NCI-H446 (cell line): ENCODE results near the gene BAIAP2L2.
"Not testable (repeated sequence)": the region's sequence is repeated elsewhere in the genome, so short reads cannot be mapped to it uniquely, and the experiment has no call there.

Experiments
- DNase-seq, 2 experiments: peaks; one replicate each; lab custom pipeline; 2025; lab: John Stamatoyannopoulos, UW

The BAIAP2L2 gene, protein sequence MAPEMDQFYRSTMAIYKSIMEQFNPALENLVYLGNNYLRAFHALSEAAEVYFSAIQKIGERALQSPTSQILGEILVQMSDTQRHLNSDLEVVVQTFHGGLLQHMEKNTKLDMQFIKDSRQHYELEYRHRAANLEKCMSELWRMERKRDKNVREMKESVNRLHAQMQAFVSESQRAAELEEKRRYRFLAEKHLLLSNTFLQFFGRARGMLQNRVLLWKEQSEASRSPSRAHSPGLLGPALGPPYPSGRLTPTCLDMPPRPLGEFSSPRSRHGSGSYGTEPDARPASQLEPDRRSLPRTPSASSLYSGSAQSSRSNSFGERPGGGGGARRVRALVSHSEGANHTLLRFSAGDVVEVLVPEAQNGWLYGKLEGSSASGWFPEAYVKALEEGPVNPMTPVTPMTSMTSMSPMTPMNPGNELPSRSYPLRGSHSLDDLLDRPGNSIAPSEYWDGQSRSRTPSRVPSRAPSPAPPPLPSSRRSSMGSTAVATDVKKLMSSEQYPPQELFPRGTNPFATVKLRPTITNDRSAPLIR

GRCh38 chr22:38110008-38110862 is at the start of gene BAIAP2L2:
Gene BAIAP2L2 (minus strand): TSS chr22:38110684. CDS start chr22:38110525, 159 bp downstream.
- DNase-seq = no peak

DNA sequence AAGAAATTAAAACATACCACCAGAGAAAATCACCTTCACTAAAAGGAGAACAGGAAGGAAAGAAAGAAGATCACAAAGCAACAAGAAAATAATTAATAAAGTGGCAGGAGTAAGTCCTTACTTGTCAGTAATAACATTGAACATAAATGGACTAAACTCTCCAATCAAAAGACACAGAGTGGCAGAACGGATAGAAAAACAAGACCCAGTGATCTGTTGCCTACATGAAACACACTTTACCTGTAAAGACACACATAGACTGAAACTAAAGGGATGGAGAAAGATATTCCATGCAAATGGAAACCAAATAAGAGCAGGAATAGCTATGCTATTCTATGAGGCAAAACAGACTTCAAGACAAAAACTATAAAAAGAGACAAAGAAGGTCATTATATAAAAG is 45.2 kb upstream of the BAIAP2L2 start:
- no peak for DNase-seq

DNA sequence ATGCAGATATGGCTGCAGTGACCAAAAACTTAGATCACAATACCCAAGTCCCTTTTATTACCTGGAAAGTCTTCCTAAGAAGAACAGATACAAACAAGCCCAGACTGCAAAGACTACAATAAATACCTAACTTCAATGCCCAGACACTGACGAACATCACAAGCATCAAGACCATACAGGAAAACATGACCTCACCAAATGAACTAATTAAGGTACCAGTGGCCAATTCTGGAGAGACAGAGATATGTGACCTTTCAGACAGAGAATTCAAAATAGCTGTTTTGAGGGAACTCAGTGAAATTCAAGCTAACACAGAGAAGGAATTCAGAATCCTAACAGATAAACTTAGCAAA is 44.1 kb upstream of the BAIAP2L2 start:
- DNase-seq = not testable (repeated sequence)

DNA sequence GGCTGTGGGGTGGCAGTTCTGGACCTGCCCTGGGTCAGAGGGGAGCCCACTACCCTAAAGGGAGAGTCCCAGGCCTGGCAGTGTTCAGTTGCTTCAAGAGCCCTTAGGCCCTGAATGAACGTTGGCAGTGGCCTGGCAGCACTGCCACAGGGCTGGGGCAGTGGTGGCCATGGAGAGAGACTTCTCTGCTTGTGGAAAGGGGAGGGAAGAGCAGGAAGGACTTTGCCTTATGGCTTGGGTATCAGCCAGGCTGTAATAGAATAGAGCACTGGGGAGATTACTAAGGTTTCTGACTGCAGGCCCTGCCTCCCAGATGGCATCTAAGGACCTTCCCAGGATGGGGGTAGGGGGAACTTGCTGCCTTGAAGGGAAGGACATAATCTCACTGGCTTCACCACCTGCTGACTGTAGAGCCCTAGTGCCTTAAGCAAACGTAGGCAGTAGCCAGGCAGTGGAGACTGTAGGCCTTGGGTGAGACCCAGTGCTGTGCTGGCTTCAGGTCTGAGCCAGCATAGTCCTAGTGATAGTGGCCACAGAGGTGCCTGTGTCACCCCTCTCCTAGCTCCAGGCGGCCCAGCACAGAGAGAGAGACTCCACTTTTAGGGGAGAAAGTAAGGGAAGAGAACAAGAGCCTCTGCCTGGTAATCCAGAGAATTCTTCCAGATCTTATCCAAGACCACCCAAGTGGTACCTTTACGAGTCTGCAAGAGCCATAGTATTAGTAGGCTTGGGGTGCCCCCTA is 43.5 kb upstream of the BAIAP2L2 start:
- peak in 1 of 2 experiments; percentile 76 for DNase-seq

DNA sequence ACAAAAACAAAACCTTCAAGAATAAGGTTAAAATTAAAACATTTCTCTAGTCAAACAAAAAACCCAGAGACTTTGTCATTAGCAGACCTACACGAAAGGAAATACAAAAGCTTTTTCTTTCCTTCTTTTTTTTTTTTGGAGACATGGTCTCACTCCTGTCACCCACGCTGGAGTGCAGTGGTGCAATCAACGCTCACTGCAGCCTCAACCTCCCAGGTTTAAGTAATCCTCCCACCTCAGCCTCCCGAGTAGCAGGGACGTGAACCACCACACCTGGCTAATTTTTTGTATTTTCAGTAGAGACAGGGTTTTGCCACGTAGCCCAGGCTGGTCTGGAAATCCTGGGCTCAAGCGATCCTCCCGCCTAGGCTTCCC is 40.6 kb upstream of the BAIAP2L2 start:
- DNase-seq = no peak

DNA sequence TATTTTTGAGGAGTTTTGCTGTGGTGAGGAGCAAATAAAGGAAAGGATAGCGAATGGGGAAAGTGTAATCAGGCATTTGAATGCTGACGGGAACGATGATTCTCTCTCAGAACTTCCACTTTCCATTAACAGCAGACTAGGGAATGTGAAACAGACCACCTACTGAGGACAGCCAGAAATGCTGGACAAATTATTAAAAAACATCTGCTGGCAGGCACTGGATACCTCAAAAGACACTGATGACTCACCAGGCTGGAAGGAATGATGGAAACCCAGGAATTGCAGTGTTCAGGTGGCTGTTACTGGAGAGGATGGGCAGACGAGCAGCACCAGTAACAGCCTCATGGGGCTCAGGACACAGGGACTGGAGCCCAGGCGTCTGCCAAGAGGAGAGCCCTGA is 37.8 kb upstream of the BAIAP2L2 start:
- DNase-seq = no peak

GRCh38 chr22:38146166-38146565 is 35.7 kb upstream of the BAIAP2L2 start:
- not testable (repeated sequence) for DNase-seq

- no peak for DNase-seq
Measured at GRCh38 chr22:38144025-38144405, 33.5 kb upstream of the BAIAP2L2 start.

GRCh38 chr22:38142606-38143005 is 32.1 kb upstream of the BAIAP2L2 start:
- no peak for DNase-seq

DNA sequence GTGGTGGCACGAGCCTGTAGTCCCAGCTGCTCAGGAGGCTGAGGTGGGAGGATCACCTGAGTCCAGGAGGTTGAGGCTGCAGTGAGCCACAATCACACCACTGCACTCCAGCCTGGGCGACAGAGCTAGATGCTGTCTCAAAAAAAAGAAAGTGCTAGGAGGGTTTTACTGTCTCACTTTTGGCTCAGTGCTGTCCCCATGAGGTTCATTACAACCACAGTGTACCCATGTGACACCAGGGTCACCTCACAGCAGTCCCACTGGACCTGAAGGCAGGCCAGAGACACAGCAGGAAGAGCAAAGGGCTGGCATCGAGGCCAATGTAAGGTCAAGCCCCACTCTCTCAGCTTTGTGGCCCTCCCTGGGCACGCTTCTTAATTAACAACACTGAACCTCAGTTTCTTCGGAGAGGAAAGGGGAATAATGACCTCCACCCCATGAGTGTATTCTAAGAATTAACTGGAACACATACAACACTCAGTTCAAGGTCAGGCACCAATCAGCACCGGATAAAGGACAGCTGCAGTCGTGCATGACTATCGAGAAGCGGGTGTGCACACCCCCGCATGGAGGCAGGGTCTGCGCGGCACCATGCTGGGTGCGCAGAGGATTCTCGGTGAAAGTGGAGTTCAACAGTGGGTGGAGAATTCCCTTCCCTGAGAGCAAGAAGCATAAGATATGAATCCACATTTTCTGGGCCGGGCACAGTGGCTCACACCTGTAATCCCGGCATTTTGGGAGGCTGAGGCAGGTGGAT is 30.9 kb upstream of the BAIAP2L2 start:
- no peak for DNase-seq

DNA sequence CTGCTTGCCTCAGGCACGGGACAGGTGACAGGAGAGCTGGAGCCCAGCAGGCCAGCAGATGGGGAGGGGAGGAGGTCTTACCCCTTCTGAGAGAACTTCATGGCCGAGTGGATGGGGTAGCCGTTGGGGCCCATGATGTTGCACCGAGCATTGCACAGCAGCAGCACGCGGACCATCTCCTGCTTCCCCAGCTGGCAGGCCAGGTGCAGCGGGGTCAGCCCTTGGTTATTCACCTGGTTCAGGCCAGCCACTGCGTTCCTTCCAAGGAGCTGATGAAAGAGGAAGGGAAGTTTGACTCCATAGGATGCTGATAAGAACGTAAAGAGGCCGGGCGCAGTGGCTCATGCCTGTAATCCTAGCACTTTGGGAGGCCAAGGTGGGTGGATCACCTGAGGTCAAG is 29.4 kb upstream of the BAIAP2L2 start:
- no peak for DNase-seq

DNA sequence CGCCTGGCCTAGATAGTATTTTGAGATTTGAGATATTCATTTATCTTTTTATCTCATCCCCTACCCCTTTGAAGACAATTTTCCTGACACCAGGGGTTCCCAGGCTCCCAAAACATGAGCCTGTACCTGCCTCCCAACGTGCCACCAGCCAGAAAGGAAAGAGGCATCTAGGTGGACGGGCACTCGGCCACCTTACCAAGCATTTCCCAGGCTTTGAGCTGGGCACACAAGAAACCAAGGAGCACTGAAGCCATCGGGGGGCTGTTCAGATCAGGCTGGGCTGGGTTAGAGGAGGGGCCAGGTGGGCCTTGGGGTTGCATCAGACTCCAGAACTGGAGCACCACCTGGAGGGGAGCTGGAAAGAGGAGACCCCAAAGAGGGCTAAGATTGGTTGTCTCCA is 28.5 kb upstream of the BAIAP2L2 start:
- DNase-seq = no peak

GRCh38 chr22:38137876-38138687 is 27.6 kb upstream of the BAIAP2L2 start:
- no peak for DNase-seq

DNA sequence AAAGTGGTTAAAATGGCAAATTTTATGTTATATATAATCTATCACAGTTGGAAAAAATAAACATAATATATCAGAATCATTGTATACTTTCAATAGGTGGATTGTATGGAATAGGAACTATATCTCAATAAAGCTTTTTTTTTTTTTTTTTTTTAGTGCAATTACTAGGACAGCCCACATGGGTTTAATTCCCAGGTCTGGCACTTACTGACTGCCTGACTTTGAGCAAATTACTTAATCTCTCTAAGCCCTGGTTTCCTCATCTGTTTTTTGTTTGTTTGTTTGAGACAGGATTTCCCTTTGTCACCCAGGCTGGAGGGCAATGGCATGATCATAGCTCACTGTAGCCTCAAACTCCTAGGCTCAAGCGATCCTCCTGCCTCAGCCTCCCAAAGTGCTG is 26.1 kb upstream of the BAIAP2L2 start:
- no peak for DNase-seq

DNA sequence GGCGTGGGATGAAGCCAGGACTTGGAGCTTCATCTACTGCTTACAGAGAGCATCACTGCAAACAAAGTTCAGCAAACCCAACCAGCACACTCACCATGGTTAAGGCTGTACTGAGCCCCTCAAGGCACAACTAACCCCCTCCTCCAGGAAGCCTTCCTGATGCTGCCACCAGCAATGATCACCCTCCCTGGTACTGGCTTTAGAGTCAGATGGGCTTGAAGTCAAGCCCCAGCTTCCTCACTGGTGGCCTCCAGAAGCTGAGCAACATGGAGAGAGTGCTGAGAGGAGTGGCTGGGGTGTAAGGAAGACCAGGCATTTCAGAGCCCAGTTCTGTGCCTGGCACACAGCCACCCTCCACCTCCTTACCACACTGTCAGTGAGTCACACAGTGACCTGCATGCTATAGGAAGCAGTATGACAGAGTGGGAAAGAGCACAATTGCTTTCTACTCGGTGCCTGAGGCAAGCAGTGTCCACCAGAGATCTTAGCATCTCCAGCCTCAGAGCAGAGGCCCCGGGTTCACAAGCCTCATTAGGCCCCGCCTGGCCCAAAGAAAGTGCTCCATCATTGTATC is 24.7 kb upstream of the BAIAP2L2 start:
- no peak for DNase-seq

DNA sequence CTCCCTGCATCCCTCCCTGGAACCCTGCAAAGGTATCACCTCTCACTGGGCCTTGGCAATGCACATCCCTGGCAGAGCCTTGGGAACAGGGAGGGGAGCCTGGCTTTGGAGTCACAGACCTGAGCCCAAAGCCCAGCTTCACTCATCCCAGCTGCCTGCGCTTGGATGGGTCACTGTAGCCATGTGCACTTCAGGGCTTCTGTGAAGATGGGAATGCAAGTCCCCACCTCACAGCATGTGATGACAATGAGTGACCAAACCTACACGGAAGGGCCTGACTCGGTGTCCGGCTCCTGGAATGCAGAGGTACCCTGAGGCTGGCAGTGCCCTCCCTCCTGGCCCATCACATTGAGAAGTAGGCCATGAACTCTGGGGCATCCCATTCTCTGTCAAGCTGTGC is 22.8 kb upstream of the BAIAP2L2 start:
- DNase-seq = no peak

DNA sequence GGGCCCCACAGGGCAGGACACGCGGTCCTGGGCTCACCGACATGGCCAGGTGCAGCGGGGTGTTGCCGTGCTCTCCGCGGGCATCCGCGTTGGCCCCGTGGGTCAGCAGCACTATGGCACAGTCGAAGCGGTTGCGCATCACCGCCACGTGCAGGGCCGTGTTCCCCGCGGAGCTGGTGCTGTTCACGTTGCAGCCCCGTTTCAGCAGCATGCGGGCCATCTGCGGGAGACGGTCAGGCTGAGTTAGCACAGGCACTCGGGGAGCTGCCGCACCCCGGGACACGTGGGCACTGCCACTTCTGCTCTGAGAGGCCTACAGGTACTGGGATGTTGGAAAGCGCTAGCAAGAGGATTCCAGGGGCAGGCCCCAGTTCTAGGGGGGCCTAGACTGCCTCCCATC is 22.3 kb upstream of the BAIAP2L2 start:
- DNase-seq = no peak

DNA sequence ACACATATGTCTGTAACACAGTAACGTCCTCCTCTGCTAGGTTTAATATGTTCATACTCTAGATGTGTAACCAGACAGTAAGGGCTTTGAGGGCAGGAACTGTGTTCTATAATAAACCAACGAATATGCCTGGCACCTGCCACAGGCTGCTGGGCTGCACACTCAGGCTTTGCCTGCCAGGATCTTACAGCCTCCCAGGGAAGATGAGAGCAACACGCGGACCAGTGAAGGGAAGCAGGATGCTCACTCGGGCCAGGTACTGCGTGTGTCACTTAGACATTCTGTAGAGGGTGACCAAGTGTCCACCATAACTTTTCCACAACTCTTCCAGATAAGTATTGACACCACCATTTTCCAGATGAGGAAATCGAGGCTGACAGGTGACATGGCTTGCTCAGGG is 21.7 kb upstream of the BAIAP2L2 start:
- no peak for DNase-seq

DNA sequence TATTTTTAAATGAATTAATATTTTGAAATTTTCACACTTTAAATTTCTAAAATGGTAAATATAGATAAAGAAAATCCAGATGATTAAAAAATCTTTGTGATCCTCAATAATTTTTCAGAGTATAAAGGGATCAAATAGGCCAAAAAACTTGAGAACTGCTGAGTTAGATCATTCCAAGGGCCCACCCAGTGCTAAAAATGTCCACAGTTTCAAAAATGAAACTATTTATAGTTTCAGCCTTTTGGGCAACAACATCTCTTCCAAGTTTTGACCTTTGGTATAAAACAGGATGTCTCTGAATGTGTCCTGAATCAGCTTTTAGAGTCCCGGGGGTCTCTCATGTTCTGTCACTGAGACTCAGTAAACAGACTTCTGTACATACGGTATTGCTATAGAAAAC is 20.9 kb upstream of the BAIAP2L2 start:
- no peak for DNase-seq

GRCh38 chr22:38129856-38130255 is 19.4 kb upstream of the BAIAP2L2 start:
- DNase-seq = no peak
